BE2C (cell line): ENCODE measurements around the gene HSD17B1.

ENCODE experiments used
- DNase-seq: peaks from one replicate; pipeline ENCODE4 v3.0.0-alpha.2; 2020
- H3K27me3 ChIP-seq: fragments of 250-450 bp; sonication (Bioruptor Pico); 2 replicates; pipeline ENCODE4 v1.5.1; 2020; ENCODE audit warnings: mild to moderate bottlenecking
- H3K36me3 ChIP-seq: fragments of 250-450 bp; sonication (Bioruptor Pico); 2 replicates; pipeline ENCODE4 v1.5.1; 2020; ENCODE audit warnings: mild to moderate bottlenecking
- H3K4me1 ChIP-seq: fragments of 250-450 bp; sonication (Bioruptor Pico); 2 replicates; pipeline ENCODE4 v1.5.1; 2020
- H3K4me3 ChIP-seq: 2 replicates; pipeline ENCODE4 v1.5.1; 2011; ENCODE audit warnings: low read depth, low read length
- H3K9me3 ChIP-seq: fragments of 250-450 bp; sonication (Bioruptor Pico); 2 replicates; pipeline ENCODE4 v1.5.1; 2020
- TF ChIP-seq, protein P1 (sequence below): IDR thresholded peaks from 2 replicates; pipeline ENCODE4 v1.5.1; 2012; ENCODE audit warnings: mild to moderate bottlenecking, low read depth, low read length

Gene HSD17B1

DNA sequence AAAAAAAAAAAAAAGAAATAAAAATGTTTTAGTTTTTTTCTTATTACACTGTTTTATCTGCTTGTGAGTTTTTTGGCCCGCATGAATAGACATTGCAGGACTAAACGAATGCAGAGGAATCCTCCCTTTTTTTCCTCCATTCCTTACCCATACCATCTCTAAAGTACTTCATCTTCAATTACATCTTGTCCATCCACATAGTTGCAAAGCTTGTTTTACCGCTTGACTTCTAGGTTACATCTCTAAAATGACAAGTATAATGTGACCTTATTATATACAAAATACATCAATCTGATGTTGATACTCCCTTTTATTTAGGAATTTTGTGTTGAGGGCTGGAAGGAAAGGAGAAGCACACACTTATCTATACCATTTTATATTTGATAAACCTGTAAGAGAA lies 43.7 kb downstream of the HSD17B1 start:
- DNase-seq, result no peak
- Histone ChIP-seq H3K36me3 (peaks cover 7% of the 10 kb centered on the region), H3K4me1 (peaks cover 18% of the 10 kb centered on the region), H3K9me3 (no peaks in the 10 kb centered on the region), H3K4me3 (no peak overlapping the region), H3K27me3 (no peaks in the 10 kb centered on the region)
- TF ChIP-seq, protein P1, sequence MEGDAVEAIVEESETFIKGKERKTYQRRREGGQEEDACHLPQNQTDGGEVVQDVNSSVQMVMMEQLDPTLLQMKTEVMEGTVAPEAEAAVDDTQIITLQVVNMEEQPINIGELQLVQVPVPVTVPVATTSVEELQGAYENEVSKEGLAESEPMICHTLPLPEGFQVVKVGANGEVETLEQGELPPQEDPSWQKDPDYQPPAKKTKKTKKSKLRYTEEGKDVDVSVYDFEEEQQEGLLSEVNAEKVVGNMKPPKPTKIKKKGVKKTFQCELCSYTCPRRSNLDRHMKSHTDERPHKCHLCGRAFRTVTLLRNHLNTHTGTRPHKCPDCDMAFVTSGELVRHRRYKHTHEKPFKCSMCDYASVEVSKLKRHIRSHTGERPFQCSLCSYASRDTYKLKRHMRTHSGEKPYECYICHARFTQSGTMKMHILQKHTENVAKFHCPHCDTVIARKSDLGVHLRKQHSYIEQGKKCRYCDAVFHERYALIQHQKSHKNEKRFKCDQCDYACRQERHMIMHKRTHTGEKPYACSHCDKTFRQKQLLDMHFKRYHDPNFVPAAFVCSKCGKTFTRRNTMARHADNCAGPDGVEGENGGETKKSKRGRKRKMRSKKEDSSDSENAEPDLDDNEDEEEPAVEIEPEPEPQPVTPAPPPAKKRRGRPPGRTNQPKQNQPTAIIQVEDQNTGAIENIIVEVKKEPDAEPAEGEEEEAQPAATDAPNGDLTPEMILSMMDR, result no peak

DNA sequence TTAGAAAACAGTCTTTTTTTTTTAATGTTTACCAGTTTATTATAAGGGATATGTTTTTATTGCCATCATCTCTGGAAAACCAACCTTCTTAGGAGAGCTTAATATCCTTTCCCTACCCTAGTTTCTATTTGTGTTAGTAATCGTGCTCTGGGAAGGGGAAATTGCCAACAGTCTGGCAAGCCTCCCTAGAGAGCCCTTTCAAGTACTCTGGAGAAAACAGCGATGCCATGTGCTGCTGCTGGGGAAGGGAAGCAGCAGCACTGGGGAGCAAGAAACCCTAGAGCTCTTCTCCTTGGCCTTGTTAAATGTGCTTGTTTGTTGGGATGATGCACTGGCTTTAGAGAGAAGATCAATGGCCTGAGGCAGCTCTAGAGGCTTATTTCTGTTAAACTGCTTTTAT lies 46.2 kb downstream of the HSD17B1 start:
- TF ChIP-seq, protein P1, result no peak
- no peaks in the 10 kb centered on the region for H3K9me3 ChIP-seq

DNA sequence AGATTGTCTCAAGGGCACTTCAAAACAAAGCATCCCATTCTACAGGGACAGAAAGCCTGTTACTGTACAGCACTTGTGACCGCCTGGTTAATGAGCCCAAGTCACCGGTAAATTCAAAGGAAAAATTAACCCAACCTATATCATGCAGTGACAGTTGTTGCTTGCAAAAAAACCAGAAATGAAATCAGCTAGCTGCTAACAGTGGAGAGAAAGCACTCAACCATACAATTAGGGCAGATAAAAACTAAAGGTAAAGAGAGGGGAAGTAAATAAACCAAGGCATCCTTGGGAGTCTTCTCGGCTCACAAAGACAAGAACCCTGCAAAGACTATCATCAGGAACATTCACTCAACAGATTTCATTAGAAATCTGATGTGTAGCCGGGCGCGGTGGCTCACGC lies 50.6 kb downstream of the HSD17B1 start:
- Histone ChIP-seq H3K36me3 (no peaks in the 10 kb centered on the region), H3K4me1 (peaks cover 10% of the 10 kb centered on the region), H3K4me3 (no peak overlapping the region), H3K9me3 (no peaks in the 10 kb centered on the region), H3K27me3 (no peaks in the 10 kb centered on the region)
- DNase-seq, result no peak
- TF ChIP-seq, protein P1, result no peak

More for the DNA sequence above, 46.2 kb downstream of the HSD17B1 start:
- Histone ChIP-seq H3K4me3 (no peak overlapping the region; the same call in 1 of the 2 replicates), H3K36me3 (no peaks in the 10 kb centered on the region), H3K4me1 (peaks cover 14% of the 10 kb centered on the region), H3K27me3 (no peaks in the 10 kb centered on the region)
- peak; percentile 60 for DNase-seq
